HG03460 (cell line): ENCODE results near the gene ANKHD1.

Experiments
- ATAC-seq: cut with Tn5 transposase; IDR thresholded peaks from one replicate; pipeline ENCODE4 v1.9.1; 2021; ENCODE audit not compliant: unreplicated experiment

ANKHD1 gene

GRCh38 chr5:140513124-140513523 lies 111.5 kb downstream of the ANKHD1 start:
- no peak for ATAC-seq

GRCh38 chr5:140524003-140524402 lies 122.4 kb downstream of the ANKHD1 start:
- no peak for ATAC-seq

- ATAC-seq: no peak
Observed at GRCh38 chr5:140540227-140540626, 138.6 kb downstream of the ANKHD1 start.

GRCh38 chr5:140542972-140543371 lies 141.3 kb downstream of the ANKHD1 start:
- no peak for ATAC-seq

- no peak for ATAC-seq
Observed at GRCh38 chr5:140544986-140545385, 143.4 kb downstream of the ANKHD1 start.

- no peak for ATAC-seq
Observed at GRCh38 chr5:140545606-140546005, 144.0 kb downstream of the ANKHD1 start.

GRCh38 chr5:140546851-140547507 lies 145.3 kb downstream of the ANKHD1 start:
- no peak for ATAC-seq

GRCh38 chr5:140547508-140548299 lies 146.1 kb downstream of the ANKHD1 start, which contains the start of gene EIF4EBP3:
EIF4EBP3 (plus strand) TSS chr5:140547662; CDS start chr5:140547738, 76 bp downstream.
- peak; percentile 99 for ATAC-seq

- ATAC-seq: no peak
Observed at GRCh38 chr5:140548300-140548688, 146.7 kb downstream of the ANKHD1 start.

GRCh38 chr5:140548791-140549190 lies 147.2 kb downstream of the ANKHD1 start:
- ATAC-seq: no peak

GRCh38 chr5:140549237-140550144 lies 147.9 kb downstream of the ANKHD1 start:
- no peak for ATAC-seq

- ATAC-seq: no peak
Observed at GRCh38 chr5:140550147-140551079, 148.8 kb downstream of the ANKHD1 start.

- ATAC-seq: no peak
Observed at GRCh38 chr5:140551872-140552271, 150.2 kb downstream of the ANKHD1 start.

GRCh38 chr5:140553657-140554056 lies 152.0 kb downstream of the ANKHD1 start:
- no peak for ATAC-seq

- ATAC-seq: no peak
Observed at GRCh38 chr5:140554454-140554853, 152.8 kb downstream of the ANKHD1 start.

GRCh38 chr5:140555747-140556312 lies 154.2 kb downstream of the ANKHD1 start:
- ATAC-seq: no peak

GRCh38 chr5:140556438-140556837 lies 154.8 kb downstream of the ANKHD1 start:
- ATAC-seq: no peak

GRCh38 chr5:140557136-140557805 lies 155.6 kb downstream of the ANKHD1 start, which contains the start of gene SRA1:
SRA1 (minus strand) TSS chr5:140557473; CDS start chr5:140557452, 21 bp downstream.
- peak; percentile 94 for ATAC-seq

GRCh38 chr5:140557965-140558364 lies 156.3 kb downstream of the ANKHD1 start:
- no peak for ATAC-seq
